Fibroblast of lung (primary cell): ENCODE results near the gene ROM1.

Experiments
- CTCF ChIP-seq, 2 donors: IDR thresholded peaks in 1 of 2; conservative IDR thresholded peaks in 1 of 2; 1 replicate in 1 of 2; 2 replicates in 1 of 2; pipeline ENCODE4 v1.5.1; 2011 to 2012; ENCODE audit warnings: low read length in 2 of 2, control low read depth in 1 of 2, inconsistent platforms in 1 of 2, low read depth in 1 of 2, mild to moderate bottlenecking in 1 of 2
- EZH2 ChIP-seq: IDR thresholded peaks from 2 replicates; pipeline ENCODE4 v1.5.1; 2012; ENCODE audit warnings: low read length, control low read depth, mild to moderate bottlenecking; ENCODE audit errors: missing control alignments

DNA sequence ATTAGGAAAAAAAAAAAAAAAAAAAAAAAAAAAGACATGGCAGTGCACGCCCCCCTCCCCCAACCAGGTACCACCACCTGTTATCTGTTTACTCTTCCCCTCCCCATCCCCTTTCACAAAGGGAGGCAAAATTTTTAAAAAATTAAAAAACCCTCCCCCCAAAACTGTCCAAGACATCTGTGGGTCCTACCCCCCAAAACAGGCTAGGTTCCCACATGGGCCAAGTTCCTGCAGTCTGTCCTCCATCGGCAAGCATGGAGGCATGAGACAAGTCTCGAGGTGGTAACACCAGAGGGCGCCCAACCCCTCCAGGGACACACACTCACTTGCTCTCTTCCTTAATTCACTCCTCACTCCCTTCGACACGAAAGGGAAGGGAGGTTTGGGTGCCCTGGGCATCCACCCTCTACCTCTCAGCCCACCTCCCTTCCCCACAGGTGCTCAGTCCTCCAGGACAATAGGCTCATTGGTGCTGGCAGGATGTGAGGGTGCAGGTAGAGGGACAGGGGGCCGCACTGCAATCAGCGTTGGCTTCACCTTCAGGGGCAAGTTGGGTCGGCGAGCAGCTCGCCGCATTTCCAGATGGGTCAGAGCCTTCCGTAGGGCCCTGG is 19.5 kb upstream of the ROM1 start:
- TF ChIP-seq CTCF (conservative IDR thresholded peaks at IDR 0.05 in 1 of 2, IDR thresholded peaks at IDR 0.05 in 1 of 2; ENCODE audit: low read depth in 1 of 2, low read length in 2 of 2) (peak; percentile 53 to 66), EZH2 (no peak)
